Naive thymus-derived CD4-positive, alpha-beta T cell (primary cell): ENCODE data around the gene TENM4. TPM values are rescaled to one million over a fixed set of nuclear protein-coding genes. Genes with fewer than 3 reads are reported as not detected.

Source experiments
- ATAC-seq: fragments of 150-1000 bp; cut with Tn5 transposase; 2 replicates; pipeline ENCODE4 v1.10.0; 2021; ENCODE audit warnings: mild to moderate bottlenecking, moderate library complexity
- CTCF ChIA-PET: fragments of 350-600 bp; sonication (Branson Sonifier 250); formaldehyde crosslinking; loops from one replicate; lab custom pipeline; 2021; ENCODE audit warnings: antibody characterized with exemption; lab: Charles Lee
- POLR2A ChIA-PET: fragments of 350-600 bp; sonication (Branson Sonifier 250); formaldehyde crosslinking; loops from one replicate; lab custom pipeline; 2021; ENCODE audit warnings: antibody characterized with exemption, inconsistent platforms; lab: Charles Lee
- DNase-seq, 9 donors: peaks; one replicate each; pipeline versions ENCODE4 v3.0.0 to v3.0.0-alpha.2; 2020 to 2022; ENCODE audit warnings: mixed read lengths in 1 of 9
- H3K27ac ChIP-seq: one replicate; pipeline ENCODE4 v1.7.0; 2013; ENCODE audit warnings: mild to moderate bottlenecking, low read depth, low read length, moderate library complexity
- H3K27me3 ChIP-seq, 2 donors: one replicate each; pipeline ENCODE4 v1.7.0; 2013; ENCODE audit warnings: low read length in 2 of 2, mild to moderate bottlenecking in 2 of 2, moderate library complexity in 2 of 2; ENCODE audit not compliant: control insufficient read depth in 2 of 2, insufficient read depth in 2 of 2
- H3K36me3 ChIP-seq, 3 experiments: 1 replicate in 2 of 3; 2 replicates in 1 of 3; pipeline ENCODE4 v1.7.0; 2013; ENCODE audit warnings: low read length in 3 of 3, mild to moderate bottlenecking in 3 of 3, moderate library complexity in 1 of 3; ENCODE audit not compliant: insufficient read depth in 3 of 3, control insufficient read depth in 2 of 3
- H3K4me1 ChIP-seq, 2 donors: one replicate each; pipeline ENCODE4 v1.7.0; 2013; ENCODE audit warnings: low read length in 2 of 2, mild to moderate bottlenecking in 2 of 2, moderate library complexity in 1 of 2; ENCODE audit not compliant: control insufficient read depth in 2 of 2, insufficient read depth in 2 of 2
- H3K4me3 ChIP-seq: 2 replicates; pipeline ENCODE4 v1.7.0; 2013; ENCODE audit warnings: mild to moderate bottlenecking, low read length
- H3K9me3 ChIP-seq, 3 experiments: 1 replicate in 2 of 3; 2 replicates in 1 of 3; pipeline ENCODE4 v1.7.0; 2013; ENCODE audit warnings: low read length in 3 of 3; ENCODE audit not compliant: control insufficient read depth in 2 of 3
- H3K27ac Mint-ChIP-seq, 9 donors: one replicate each; pipeline ENCODE4 v1.8.0; 2020 to 2022; ENCODE audit warnings: mixed read lengths in 9 of 9, mild to moderate bottlenecking in 8 of 9, moderate library complexity in 5 of 9, inconsistent platforms in 2 of 9
- H3K27me3 Mint-ChIP-seq, 5 donors: one replicate each; pipeline ENCODE4 v1.8.0; 2021 to 2022; ENCODE audit warnings: mixed read lengths in 5 of 5, mild to moderate bottlenecking in 1 of 5
- H3K36me3 Mint-ChIP-seq, 5 donors: one replicate each; pipeline ENCODE4 v1.8.0; 2020 to 2022; ENCODE audit warnings: mixed read lengths in 5 of 5, mild to moderate bottlenecking in 3 of 5, inconsistent platforms in 1 of 5
- H3K4me1 Mint-ChIP-seq, 7 donors: one replicate each; pipeline ENCODE4 v1.8.0; 2020 to 2022; ENCODE audit warnings: mixed read lengths in 7 of 7, mild to moderate bottlenecking in 3 of 7, inconsistent platforms in 1 of 7
- H3K4me3 Mint-ChIP-seq, 10 donors: one replicate each; pipeline ENCODE4 v1.8.0; 2020 to 2022; ENCODE audit warnings: mild to moderate bottlenecking in 10 of 10, mixed read lengths in 10 of 10, moderate library complexity in 6 of 10, inconsistent platforms in 2 of 10
- H3K9me3 Mint-ChIP-seq, 11 donors: one replicate each; pipeline ENCODE4 v1.8.0; 2020 to 2022; ENCODE audit warnings: mixed read lengths in 11 of 11, mild to moderate bottlenecking in 4 of 11, inconsistent platforms in 1 of 11, moderate library complexity in 1 of 11
- intact Hi-C, 2 donors: fragments of 100-400 bp; cut with micrococcal nuclease; formaldehyde crosslinking; loops; one replicate each; pipeline ENCODE4 v1.15.1; 2023
- polyA plus RNA-seq, 2 donors: library from polyadenylated mRNA; unstranded; fragments of 300-500 nt; fragmentation: Illumina TruSeq; gene quantifications; one replicate each; pipeline ENCODE4 v1.2.3, GENCODE V29; 2021
- total RNA-seq, 6 experiments: library from RNA in 5 of 6; stranded (reverse) in 5 of 6; gene quantifications; 1 replicate in 5 of 6; 2 replicates in 1 of 6; pipeline ENCODE4 v1.2.3 and lab custom pipeline; 2021 to 2026

Gene TENM4
- total and polyA plus RNA-seq, 7 experiments from 2014 or later = 0.32 to 0.47 TPM; not detected in 5

DNA sequence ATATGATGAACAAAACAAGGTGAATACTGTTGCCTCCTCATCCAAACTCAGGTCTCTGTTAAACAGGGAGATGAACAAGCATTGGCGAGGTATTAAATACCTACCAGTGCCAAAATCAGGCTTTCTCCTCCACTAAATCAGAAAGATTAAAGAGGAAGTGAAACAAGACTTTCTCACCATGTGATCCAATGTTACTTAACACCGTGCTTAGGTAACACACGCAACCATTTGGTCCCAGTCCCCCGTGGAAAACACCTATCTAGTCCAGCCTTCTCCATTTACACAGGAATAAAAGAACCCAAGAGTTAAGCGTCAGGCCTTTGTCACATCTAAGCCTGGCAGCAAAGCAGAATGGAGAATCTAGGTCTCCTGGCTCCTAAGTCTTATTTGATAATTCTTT, 34.5 kb downstream of the TENM4 start:
- peaks cover 0 to 3% (median 0%) of the 10 kb centered on the region in 7 donors for H3K4me1 Mint-ChIP-seq
- H3K27ac Mint-ChIP-seq = no peak overlapping the region
- no peaks in the 10 kb centered on the region for H3K4me1 ChIP-seq
- ATAC-seq (peak; percentile 41), DNase-seq (no peak)
- intact Hi-C loops = no loop called here
- no peaks in the 10 kb centered on the region for H3K36me3 Mint-ChIP-seq
- no peak overlapping the region for H3K4me3 ChIP-seq
- ChIA-PET POLR2A (no interaction called here), CTCF (no interaction called here)
- H3K27me3 ChIP-seq = no peaks in the 10 kb centered on the region
- no peaks in the 10 kb centered on the region for H3K36me3 ChIP-seq
- no peak overlapping the region for H3K4me3 Mint-ChIP-seq
- H3K27ac ChIP-seq = no peak overlapping the region
- peaks cover 0 to 8% (median 2%) of the 10 kb centered on the region in 11 donors for H3K9me3 Mint-ChIP-seq
- H3K9me3 ChIP-seq = no peaks in the 10 kb centered on the region
- peaks cover 0 to 8% (median 6%) of the 10 kb centered on the region in 5 donors for H3K27me3 Mint-ChIP-seq

DNA sequence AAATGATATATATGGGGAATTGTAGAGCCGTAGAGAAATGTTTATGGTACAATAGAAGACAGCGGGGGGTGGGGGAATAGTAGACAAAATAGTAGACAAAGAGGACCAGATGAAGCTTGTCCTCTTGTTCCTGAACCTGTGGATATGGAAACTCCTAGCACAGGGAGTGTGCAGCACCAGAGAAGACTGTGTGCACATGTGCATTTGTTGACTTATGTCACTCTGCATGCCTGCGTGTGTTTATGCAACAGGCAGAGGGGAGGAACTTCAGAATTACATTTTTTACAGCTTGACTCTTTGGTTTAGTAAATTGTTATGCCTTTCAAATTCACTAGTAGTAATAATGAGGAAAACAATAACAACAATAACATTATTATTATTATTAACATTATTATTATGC, 36.0 kb downstream of the TENM4 start:
- POLR2A ChIA-PET = no interaction called here
- no peak for DNase-seq
- Histone ChIP-seq H3K9me3 (no peaks in the 10 kb centered on the region), H3K36me3 (no peaks in the 10 kb centered on the region), H3K4me1 (no peaks in the 10 kb centered on the region), H3K27me3 (no peaks in the 10 kb centered on the region), H3K4me3 (no peak overlapping the region), H3K27ac (no peak overlapping the region)
- Mint-ChIP-seq H3K36me3 (no peaks in the 10 kb centered on the region), H3K4me3 (no peak overlapping the region), H3K27me3 (peaks cover 0 to 6% (median 3%) of the 10 kb centered on the region in 5 donors), H3K27ac (no peak overlapping the region), H3K4me1 (peaks cover 0 to 3% (median 0%) of the 10 kb centered on the region in 7 donors), H3K9me3 (peaks cover 0 to 8% (median 3%) of the 10 kb centered on the region in 11 donors)
- ATAC-seq = no peak
- intact Hi-C loops = no loop called here
- CTCF ChIA-PET = no interaction called here

DNA sequence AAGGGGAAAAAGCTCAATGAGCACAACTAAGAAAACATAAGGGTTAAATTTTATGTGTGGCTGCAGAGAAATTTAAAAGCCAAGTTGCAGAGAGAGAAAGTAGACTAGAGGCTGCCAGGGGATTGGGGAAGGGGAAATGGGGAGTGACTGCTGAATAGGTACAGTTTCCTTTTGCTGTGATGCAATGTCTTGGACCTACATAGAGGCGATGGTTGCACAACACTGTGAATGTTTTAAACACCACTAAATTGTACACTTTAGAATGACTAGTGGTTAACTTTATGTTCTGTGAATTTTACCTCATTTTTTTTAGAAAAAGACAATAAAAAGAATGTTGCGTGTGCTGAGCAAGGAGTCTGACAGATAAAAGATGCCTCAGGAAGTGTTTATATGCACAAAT, 36.5 kb downstream of the TENM4 start:
- CTCF ChIA-PET = no interaction called here
- no peaks in the 10 kb centered on the region for H3K36me3 ChIP-seq
- no peaks in the 10 kb centered on the region for H3K9me3 ChIP-seq
- H3K27me3 Mint-ChIP-seq = peaks cover 0 to 6% (median 0%) of the 10 kb centered on the region in 5 donors
- intact Hi-C loops = no loop called here
- no peaks in the 10 kb centered on the region for H3K4me1 ChIP-seq
- peaks cover 0 to 8% (median 3%) of the 10 kb centered on the region in 11 donors for H3K9me3 Mint-ChIP-seq
- ATAC-seq = no peak
- H3K27me3 ChIP-seq = no peaks in the 10 kb centered on the region
- no peak overlapping the region for H3K27ac ChIP-seq
- H3K36me3 Mint-ChIP-seq = no peaks in the 10 kb centered on the region
- no peak for DNase-seq
- POLR2A ChIA-PET = no interaction called here
- no peak overlapping the region for H3K27ac Mint-ChIP-seq
- no peak overlapping the region for H3K4me3 Mint-ChIP-seq
- H3K4me3 ChIP-seq = no peak overlapping the region
- H3K4me1 Mint-ChIP-seq = peaks cover 0 to 3% (median 0%) of the 10 kb centered on the region in 7 donors

DNA sequence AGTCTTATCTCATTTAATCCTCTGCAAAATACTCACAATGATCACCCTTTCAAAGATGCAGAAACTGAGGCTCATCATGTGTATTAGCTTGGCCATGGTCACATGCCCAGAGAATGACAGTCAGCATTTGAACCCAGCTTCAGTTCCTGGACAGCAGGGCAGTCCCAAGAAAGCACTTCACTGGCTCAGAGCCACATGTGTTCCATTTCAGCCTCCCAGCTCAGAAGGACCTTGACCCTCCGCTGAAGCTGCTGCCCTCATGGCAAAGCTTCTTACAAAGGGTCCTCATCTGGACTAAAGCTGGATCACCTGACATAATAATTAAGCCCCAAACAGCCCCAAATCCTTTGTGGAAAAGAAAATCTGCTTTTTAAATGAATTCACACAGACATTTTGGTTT, 37.0 kb downstream of the TENM4 start:
- intact Hi-C loops = no loop called here
- Histone ChIP-seq H3K27ac (no peak overlapping the region), H3K4me3 (no peak overlapping the region), H3K4me1 (no peaks in the 10 kb centered on the region), H3K36me3 (no peaks in the 10 kb centered on the region), H3K9me3 (no peaks in the 10 kb centered on the region), H3K27me3 (no peaks in the 10 kb centered on the region)
- no peak for ATAC-seq
- Mint-ChIP-seq H3K4me1 (peaks cover 0 to 3% (median 0%) of the 10 kb centered on the region in 7 donors), H3K4me3 (no peak overlapping the region), H3K9me3 (peaks cover 0 to 8% (median 3%) of the 10 kb centered on the region in 11 donors), H3K27me3 (peaks cover 0 to 6% (median 0%) of the 10 kb centered on the region in 5 donors), H3K36me3 (no peaks in the 10 kb centered on the region), H3K27ac (no peak overlapping the region)
- ChIA-PET POLR2A (no interaction called here), CTCF (interaction anchor here (0.6 kb wide), 1 partner anchor 559 kb away, joined by 3 read pairs; no protein-coding TSS in a partner anchor)
- DNase-seq = no peak

DNA sequence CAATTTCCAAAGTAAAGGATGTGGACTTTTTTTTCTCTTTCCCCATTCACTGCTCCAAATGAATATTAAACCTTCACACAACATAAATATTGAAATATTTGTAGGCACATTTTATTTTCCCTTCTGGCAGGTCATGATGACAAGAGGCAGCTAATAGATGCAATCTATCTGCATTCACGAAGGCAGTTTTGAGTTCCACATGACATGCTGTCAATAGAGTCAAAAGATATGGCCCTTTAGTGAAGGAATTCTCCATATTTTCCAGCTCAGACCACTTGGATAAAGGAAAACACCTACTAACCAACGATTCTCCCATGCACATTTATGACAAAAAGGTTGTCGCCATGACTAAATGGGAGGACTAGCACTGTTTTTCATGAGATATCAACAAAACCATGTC, 37.9 kb downstream of the TENM4 start:
- peaks cover 0 to 3% (median 0%) of the 10 kb centered on the region in 7 donors for H3K4me1 Mint-ChIP-seq
- no peaks in the 10 kb centered on the region for H3K36me3 Mint-ChIP-seq
- POLR2A ChIA-PET = no interaction called here

DNA sequence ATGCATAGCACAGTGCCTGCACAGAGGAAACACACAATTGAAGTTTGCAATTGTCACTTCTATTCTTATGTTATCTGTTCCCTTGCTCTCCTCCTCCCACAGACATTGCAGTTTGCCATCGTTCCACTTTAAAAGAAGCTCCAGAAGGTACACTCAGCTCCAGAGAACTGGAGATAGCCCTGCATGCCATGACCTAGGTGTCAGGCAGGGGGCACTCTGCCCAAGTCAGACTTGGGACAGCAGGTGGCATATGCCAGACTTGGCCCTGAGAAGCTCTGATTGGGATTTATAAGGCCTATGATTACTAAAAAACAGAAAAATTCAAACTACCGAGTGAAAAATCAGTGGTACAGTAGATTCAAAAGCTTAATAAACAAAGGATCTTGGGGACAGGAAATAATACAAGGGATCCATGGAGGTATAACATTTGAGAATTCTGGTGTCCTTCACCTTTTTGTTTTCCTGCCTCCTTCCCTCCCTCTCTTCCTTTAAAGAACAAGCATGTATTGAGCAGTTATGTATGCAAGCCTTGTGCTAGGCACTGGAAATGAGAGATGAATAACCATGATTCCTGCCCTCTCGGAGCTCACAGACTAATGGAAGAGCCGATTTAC, 40.0 kb downstream of the TENM4 start:
- ATAC-seq = no peak
- peaks cover 0 to 3% (median 0%) of the 10 kb centered on the region in 7 donors for H3K4me1 Mint-ChIP-seq
- ChIA-PET CTCF (no interaction called here), POLR2A (no interaction called here)
- DNase-seq = no peak
- peaks cover 0 to 7% (median 3%) of the 10 kb centered on the region in 5 donors for H3K27me3 Mint-ChIP-seq
- H3K4me3 Mint-ChIP-seq = no peak overlapping the region
- no peaks in the 10 kb centered on the region for H3K36me3 Mint-ChIP-seq
- H3K27ac ChIP-seq = no peak overlapping the region
- H3K9me3 Mint-ChIP-seq = peaks cover 0 to 8% (median 3%) of the 10 kb centered on the region in 11 donors
- no peak overlapping the region for H3K27ac Mint-ChIP-seq
- no peaks in the 10 kb centered on the region for H3K9me3 ChIP-seq
- H3K27me3 ChIP-seq = no peaks in the 10 kb centered on the region
- no peaks in the 10 kb centered on the region for H3K36me3 ChIP-seq
- H3K4me1 ChIP-seq = no peaks in the 10 kb centered on the region
- intact Hi-C loops = no loop called here
- no peak overlapping the region for H3K4me3 ChIP-seq

More for the DNA sequence above, 37.9 kb downstream of the TENM4 start:
- Mint-ChIP-seq H3K4me3 (no peak overlapping the region), H3K27me3 (peaks cover 0 to 6% (median 0%) of the 10 kb centered on the region in 5 donors), H3K27ac (no peak overlapping the region), H3K9me3 (peaks cover 0 to 8% (median 3%) of the 10 kb centered on the region in 11 donors)
- Histone ChIP-seq H3K27me3 (no peaks in the 10 kb centered on the region), H3K9me3 (no peaks in the 10 kb centered on the region), H3K27ac (no peak overlapping the region), H3K36me3 (no peaks in the 10 kb centered on the region), H3K4me1 (no peaks in the 10 kb centered on the region), H3K4me3 (no peak overlapping the region)
- intact Hi-C loops = no loop called here
- DNase-seq = no peak
- ATAC-seq = no peak
- CTCF ChIA-PET = interaction anchor here (0.6 kb wide), 1 partner anchor 558 kb away, joined by 3 read pairs; no protein-coding TSS in a partner anchor

DNA sequence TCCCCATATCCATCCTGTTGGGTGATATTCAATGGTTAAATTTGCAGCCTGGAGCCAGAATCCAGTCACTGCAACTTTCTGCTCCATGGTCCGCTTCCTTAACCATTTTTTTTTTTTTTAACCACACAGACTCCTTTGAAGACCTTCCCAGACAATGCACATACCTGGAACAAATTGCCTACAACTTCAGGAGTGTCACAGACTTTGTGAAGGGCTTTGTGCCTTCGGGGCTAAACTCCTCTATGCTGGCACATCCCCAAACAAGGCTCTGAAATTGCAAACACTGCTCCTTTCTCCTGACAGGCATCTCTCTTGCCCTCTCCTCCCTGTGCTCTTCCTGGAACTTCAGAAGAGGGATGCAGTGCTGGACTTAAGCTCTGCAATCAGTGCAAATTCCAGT, 40.6 kb downstream of the TENM4 start:
- DNase-seq = no peak
- no peaks in the 10 kb centered on the region for H3K4me1 ChIP-seq
- no peak overlapping the region for H3K4me3 ChIP-seq
- Mint-ChIP-seq H3K27me3 (peaks cover 0 to 7% (median 3%) of the 10 kb centered on the region in 5 donors), H3K36me3 (no peaks in the 10 kb centered on the region), H3K4me3 (no peak overlapping the region), H3K4me1 (peaks cover 0 to 3% (median 0%) of the 10 kb centered on the region in 7 donors), H3K27ac (no peak overlapping the region), H3K9me3 (peaks cover 0 to 8% (median 3%) of the 10 kb centered on the region in 11 donors)
- H3K27ac ChIP-seq = no peak overlapping the region
- no peaks in the 10 kb centered on the region for H3K27me3 ChIP-seq
- no peaks in the 10 kb centered on the region for H3K9me3 ChIP-seq
- ChIA-PET POLR2A (no interaction called here), CTCF (no interaction called here)
- intact Hi-C loops = no loop called here
- H3K36me3 ChIP-seq = no peaks in the 10 kb centered on the region
- ATAC-seq = no peak
